KMS-11 (cell line): ENCODE results near the gene NKPD1.

Experiments
- H2AFZ ChIP-seq: fragments of 200-600 bp; sonication (generic); 2 replicates; pipeline ENCODE4 v1.6.1; 2016; ENCODE audit warnings: antibody characterized with exemption, mixed run types, low read depth
- H3K27ac ChIP-seq: fragments of 200-600 bp; sonication (generic); 2 replicates; pipeline ENCODE4 v1.6.1; 2016; ENCODE audit warnings: mild to moderate bottlenecking, mixed run types
- H3K27me3 ChIP-seq: fragments of 200-600 bp; sonication (generic); 2 replicates; pipeline ENCODE4 v1.6.1; 2017; ENCODE audit warnings: mild to moderate bottlenecking, low read depth, mixed run types, moderate library complexity; ENCODE audit not compliant: insufficient read depth
- H3K36me3 ChIP-seq: fragments of 200-600 bp; sonication (generic); 2 replicates; pipeline ENCODE4 v1.6.1; 2017; ENCODE audit warnings: mild to moderate bottlenecking, mixed run types; ENCODE audit not compliant: insufficient read depth
- H3K4me1 ChIP-seq: fragments of 200-600 bp; sonication (generic); 2 replicates; pipeline ENCODE4 v1.6.1; 2016; ENCODE audit warnings: mild to moderate bottlenecking, low read depth, mixed run types; ENCODE audit not compliant: poor library complexity, severe bottlenecking
- H3K4me2 ChIP-seq: fragments of 200-600 bp; sonication (generic); 2 replicates; pipeline ENCODE4 v1.7.0; 2016; ENCODE audit warnings: mild to moderate bottlenecking, mixed run types
- H3K4me3 ChIP-seq: fragments of 200-600 bp; sonication (generic); IDR thresholded peaks from 2 replicates; pipeline ENCODE4 v1.6.1; 2017; ENCODE audit warnings: low read depth, low read length, mixed read lengths; ENCODE audit not compliant: insufficient read depth
- H3K79me2 ChIP-seq: fragments of 200-600 bp; sonication (generic); 2 replicates; pipeline ENCODE4 v1.6.1; 2016; ENCODE audit warnings: low read depth, mixed run types; ENCODE audit not compliant: insufficient read depth
- H3K9ac ChIP-seq: fragments of 200-600 bp; sonication (generic); 2 replicates; pipeline ENCODE4 v1.6.1; 2016; ENCODE audit warnings: mild to moderate bottlenecking, mixed run types
- H4K20me1 ChIP-seq: fragments of 200-600 bp; sonication (generic); 2 replicates; pipeline ENCODE4 v1.6.1; 2016; ENCODE audit warnings: mild to moderate bottlenecking, mixed run types; ENCODE audit not compliant: insufficient read depth
- CTCF ChIP-seq: fragments of 200-600 bp; sonication (generic); conservative IDR thresholded peaks from 2 replicates; pipeline ENCODE4 v1.6.1; 2017; ENCODE audit warnings: low read depth, mild to moderate bottlenecking, antibody characterized with exemption, low read length, moderate library complexity, mixed read lengths

The NKPD1 gene

GRCh38 chr19:45163156-45163555 lies 2.4 kb upstream of the NKPD1 start:
- H2AFZ ChIP-seq: no peak overlapping the region
- H3K27ac ChIP-seq: no peak overlapping the region
- no peak overlapping the region for H3K4me3 ChIP-seq
- no peaks in the 10 kb centered on the region for H3K79me2 ChIP-seq
- H3K4me2 ChIP-seq: no peak overlapping the region
- no peaks in the 10 kb centered on the region for H4K20me1 ChIP-seq
- H3K4me1 ChIP-seq: peaks cover 14% of the 10 kb centered on the region
- H3K9ac ChIP-seq: no peak overlapping the region
- TF ChIP-seq CTCF: no peak
- H3K27me3 ChIP-seq: 0 out of 2 replicates have a peak, but pooled peaks cover 3% of the 10 kb centered on the region
- H3K36me3 ChIP-seq: no peaks in the 10 kb centered on the region

GRCh38 chr19:45162608-45163143 lies 1.9 kb upstream of the NKPD1 start:
- no peaks in the 10 kb centered on the region for H3K79me2 ChIP-seq
- no peak overlapping the region for H3K4me3 ChIP-seq
- H3K27ac ChIP-seq: no peak overlapping the region
- H3K9ac ChIP-seq: no peak overlapping the region
- no peaks in the 10 kb centered on the region for H4K20me1 ChIP-seq
- H3K36me3 ChIP-seq: no peaks in the 10 kb centered on the region
- no peak overlapping the region for H3K4me2 ChIP-seq
- TF ChIP-seq CTCF: no peak
- H3K4me1 ChIP-seq: peaks cover 14% of the 10 kb centered on the region
- no peak overlapping the region for H2AFZ ChIP-seq
- H3K27me3 ChIP-seq: 0 out of 2 replicates have a peak, but pooled peaks cover 3% of the 10 kb centered on the region

- Histone ChIP-seq H3K36me3 (no peaks in the 10 kb centered on the region), H4K20me1 (no peaks in the 10 kb centered on the region), H3K9ac (no peak overlapping the region), H3K79me2 (no peaks in the 10 kb centered on the region), H3K4me3 (no peak overlapping the region), H3K27ac (no peak overlapping the region), H3K4me1 (peaks cover 14% of the 10 kb centered on the region), H3K4me2 (no peak overlapping the region), H2AFZ (no peak overlapping the region), H3K27me3 (0 out of 2 replicates have a peak, but pooled peaks cover 3% of the 10 kb centered on the region)
- TF ChIP-seq CTCF: no peak; the same call in 1 of the 2 replicates
Measured at GRCh38 chr19:45161738-45162607, 1.2 kb upstream of the NKPD1 start.

GRCh38 chr19:45159971-45160324 lies 834 bp downstream of the NKPD1 start:
- Histone ChIP-seq H3K36me3 (no peaks in the 10 kb centered on the region), H3K79me2 (no peaks in the 10 kb centered on the region), H3K4me2 (no peak overlapping the region), H3K9ac (no peak overlapping the region), H3K4me1 (peaks cover 14% of the 10 kb centered on the region), H3K27ac (no peak overlapping the region), H3K27me3 (0 out of 2 replicates have a peak, but pooled peaks cover 3% of the 10 kb centered on the region), H2AFZ (no peak overlapping the region), H3K4me3 (no peak overlapping the region), H4K20me1 (no peaks in the 10 kb centered on the region)
- no peak for TF ChIP-seq CTCF
